Duodenal mucosa (tissue), 2 donors: ENCODE results near the gene TEAD1.

Experiments used
- H3K27ac ChIP-seq: one replicate; pipeline ENCODE4 v1.7.0; 2013; ENCODE audit warnings: low read depth, low read length
- H3K27me3 ChIP-seq, 2 donors: one replicate each; pipeline ENCODE4 v1.7.0; 2013; ENCODE audit warnings: low read length in 2 of 2, control low read depth in 1 of 2; ENCODE audit not compliant: insufficient read depth in 2 of 2, control insufficient read depth in 1 of 2
- H3K36me3 ChIP-seq, 2 donors: one replicate each; pipeline ENCODE4 v1.7.0; 2013; ENCODE audit warnings: low read length in 2 of 2, control low read depth in 1 of 2; ENCODE audit not compliant: insufficient read depth in 2 of 2, control insufficient read depth in 1 of 2
- H3K4me1 ChIP-seq, 2 donors: one replicate each; pipeline ENCODE4 v1.7.0; 2013; ENCODE audit warnings: low read length in 2 of 2, control low read depth in 1 of 2; ENCODE audit not compliant: insufficient read depth in 2 of 2, control insufficient read depth in 1 of 2
- H3K4me3 ChIP-seq, 2 donors: one replicate each; pipeline ENCODE4 v1.7.0; 2013; ENCODE audit warnings: low read length in 2 of 2, low read depth in 1 of 2
- H3K9ac ChIP-seq, 2 donors: one replicate each; pipeline ENCODE4 v1.7.0; 2013; ENCODE audit warnings: low read length in 2 of 2, low read depth in 1 of 2
- H3K9me3 ChIP-seq, 2 donors: one replicate each; pipeline ENCODE4 v1.7.0; 2013; ENCODE audit warnings: low read length in 2 of 2, control low read depth in 1 of 2; ENCODE audit not compliant: control insufficient read depth in 1 of 2

TEAD1 gene

GRCh38 chr11:12917822-12918221 lies 243.6 kb downstream of the TEAD1 start:
- Histone ChIP-seq H3K27ac (no peak overlapping the region), H3K36me3 (no peaks in the 10 kb centered on the region), H3K27me3 (no peaks in the 10 kb centered on the region), H3K9ac (no peak overlapping the region), H3K4me1 (peaks cover 0 to 4% of the 10 kb centered on the region in 2 donors), H3K4me3 (no peak overlapping the region), H3K9me3 (no peaks in the 10 kb centered on the region)

GRCh38 chr11:12918667-12919066 lies 244.4 kb downstream of the TEAD1 start:
- Histone ChIP-seq H3K27ac (no peak overlapping the region), H3K36me3 (no peaks in the 10 kb centered on the region), H3K4me3 (no peak overlapping the region), H3K4me1 (peaks cover 0 to 4% of the 10 kb centered on the region in 2 donors), H3K27me3 (no peaks in the 10 kb centered on the region), H3K9me3 (no peaks in the 10 kb centered on the region), H3K9ac (no peak overlapping the region)

GRCh38 chr11:12922418-12922817 lies 248.2 kb downstream of the TEAD1 start:
- H3K36me3 ChIP-seq = peaks cover 0 to 5% of the 10 kb centered on the region in 2 donors
- H3K27ac ChIP-seq = no peak overlapping the region
- no peaks in the 10 kb centered on the region for H3K27me3 ChIP-seq
- H3K9ac ChIP-seq = no peak overlapping the region
- H3K4me3 ChIP-seq = no peak overlapping the region
- no peaks in the 10 kb centered on the region for H3K9me3 ChIP-seq
- no peaks in the 10 kb centered on the region for H3K4me1 ChIP-seq

- Histone ChIP-seq H3K4me3 (no peak overlapping the region), H3K9me3 (no peaks in the 10 kb centered on the region), H3K4me1 (no peaks in the 10 kb centered on the region), H3K36me3 (peaks cover 0 to 5% of the 10 kb centered on the region in 2 donors), H3K27ac (no peak overlapping the region), H3K9ac (no peak overlapping the region), H3K27me3 (no peaks in the 10 kb centered on the region)
These were observed 248.8 kb downstream of the TEAD1 start for GRCh38 chr11:12922980-12923507.

- Histone ChIP-seq H3K27me3 (no peaks in the 10 kb centered on the region), H3K9ac (no peak overlapping the region), H3K27ac (no peak overlapping the region), H3K9me3 (no peaks in the 10 kb centered on the region), H3K4me1 (no peaks in the 10 kb centered on the region), H3K4me3 (no peak overlapping the region), H3K36me3 (peaks cover 0 to 5% of the 10 kb centered on the region in 2 donors)
These were observed 250.4 kb downstream of the TEAD1 start for GRCh38 chr11:12924650-12925049.

GRCh38 chr11:12925520-12925919 lies 251.3 kb downstream of the TEAD1 start:
- no peaks in the 10 kb centered on the region for H3K27me3 ChIP-seq
- no peaks in the 10 kb centered on the region for H3K9me3 ChIP-seq
- H3K9ac ChIP-seq = no peak overlapping the region
- no peak overlapping the region for H3K4me3 ChIP-seq
- peaks cover 0 to 5% of the 10 kb centered on the region in 2 donors for H3K36me3 ChIP-seq
- H3K4me1 ChIP-seq = no peaks in the 10 kb centered on the region
- H3K27ac ChIP-seq = no peak overlapping the region

- Histone ChIP-seq H3K36me3 (peaks cover 0 to 5% of the 10 kb centered on the region in 2 donors), H3K4me3 (no peak overlapping the region), H3K27ac (no peak overlapping the region), H3K4me1 (no peaks in the 10 kb centered on the region), H3K27me3 (no peaks in the 10 kb centered on the region), H3K9me3 (no peaks in the 10 kb centered on the region), H3K9ac (no peak overlapping the region)
These were observed 253.0 kb downstream of the TEAD1 start for GRCh38 chr11:12927221-12927620.

GRCh38 chr11:12927886-12928285 lies 253.7 kb downstream of the TEAD1 start:
- Histone ChIP-seq H3K27ac (no peak overlapping the region), H3K27me3 (no peaks in the 10 kb centered on the region), H3K4me1 (no peaks in the 10 kb centered on the region), H3K9me3 (no peaks in the 10 kb centered on the region), H3K4me3 (no peak overlapping the region), H3K9ac (no peak overlapping the region), H3K36me3 (peaks cover 0 to 8% of the 10 kb centered on the region in 2 donors)

- H3K36me3 ChIP-seq = peaks cover 0 to 6% of the 10 kb centered on the region in 2 donors
- no peak overlapping the region for H3K27ac ChIP-seq
- no peaks in the 10 kb centered on the region for H3K4me1 ChIP-seq
- H3K4me3 ChIP-seq = no peak overlapping the region
- H3K9me3 ChIP-seq = no peaks in the 10 kb centered on the region
- H3K9ac ChIP-seq = no peak overlapping the region
- H3K27me3 ChIP-seq = no peaks in the 10 kb centered on the region
These were observed 256.6 kb downstream of the TEAD1 start for GRCh38 chr11:12930850-12931249.

GRCh38 chr11:12932485-12932884 lies 258.3 kb downstream of the TEAD1 start:
- Histone ChIP-seq H3K27ac (no peak overlapping the region), H3K27me3 (no peaks in the 10 kb centered on the region), H3K9ac (no peak overlapping the region), H3K4me3 (no peak overlapping the region), H3K4me1 (no peaks in the 10 kb centered on the region), H3K9me3 (no peaks in the 10 kb centered on the region), H3K36me3 (peaks cover 0 to 10% of the 10 kb centered on the region in 2 donors)

- no peak overlapping the region for H3K27ac ChIP-seq
- H3K27me3 ChIP-seq = no peaks in the 10 kb centered on the region
- H3K4me1 ChIP-seq = no peaks in the 10 kb centered on the region
- no peak overlapping the region for H3K9ac ChIP-seq
- H3K36me3 ChIP-seq = peaks cover 0 to 15% of the 10 kb centered on the region in 2 donors
- H3K4me3 ChIP-seq = no peak overlapping the region
- no peaks in the 10 kb centered on the region for H3K9me3 ChIP-seq
These were observed 262.0 kb downstream of the TEAD1 start for GRCh38 chr11:12936200-12936599.
